Right lobe of liver (tissue), 6 donors: ENCODE measurements around the gene RSRC1. TPM values are rescaled to one million over a fixed set of nuclear protein-coding genes. Genes with fewer than 3 reads are reported as not detected.

Experiments used
- ATAC-seq, 4 donors: fragments of 200-7000 bp; cut with Tn5 transposase; one replicate each; pipeline ENCODE4 v1.9.1; 2020; ENCODE audit warnings: mild to moderate bottlenecking in 4 of 4, moderate library complexity in 4 of 4
- DNase-seq, 3 donors: peaks; one replicate each; pipeline ENCODE4 v3.0.0-alpha.2; 2020
- H3K27ac ChIP-seq, 3 donors: fragments of 200-600 bp; one replicate each; pipeline ENCODE4 v1.8.0; 2022
- H3K27me3 ChIP-seq, 2 donors: fragments of 200-600 bp; one replicate each; pipeline ENCODE4 v1.8.0; 2022
- H3K36me3 ChIP-seq, 4 donors: fragments of 200-600 bp; sonication (generic) in 1 of 4; one replicate each; pipeline versions ENCODE4 v1.5.1 to v1.8.0; 2017 to 2022; ENCODE audit warnings: control low read depth in 1 of 4
- H3K4me1 ChIP-seq, 4 donors: fragments of 200-600 bp; sonication (generic) in 1 of 4; one replicate each; pipeline versions ENCODE4 v1.5.1 to v1.8.0; 2017 to 2022; ENCODE audit warnings: control low read depth in 1 of 4
- H3K4me3 ChIP-seq, 3 donors: fragments of 200-600 bp; one replicate each; pipeline ENCODE4 v1.8.0; 2022
- H3K9me3 ChIP-seq, 4 donors: fragments of 200-600 bp; sonication (generic) in 1 of 4; one replicate each; pipeline versions ENCODE4 v1.5.1 to v1.8.0; 2017 to 2022; ENCODE audit warnings: control low read depth in 1 of 4
- POLR2A ChIP-seq: fragments of 450-650 bp; IDR thresholded peaks from one replicate; pipeline ENCODE4 v1.6.1; 2017; ENCODE audit warnings: antibody characterized with exemption, mild to moderate bottlenecking
- WGBS: methylation state at CpG from one replicate; pipeline ENCODE4 v1.1.6; 2018; ENCODE audit warnings: low coverage, low lambda C conversion rate; ENCODE audit not compliant: insufficient coverage; ENCODE audit errors: missing lambda C conversion rate; 5-methylcytosine and 5-hydroxymethylcytosine counted together
- intact Hi-C, 2 donors: fragments of 100-400 bp; cut with DNase I; formaldehyde crosslinking; loops; one replicate each; pipeline versions ENCODE4 v1.11.2 to v1.14.1; 2022
- total RNA-seq, 6 experiments: library from RNA; depleted of rRNA in 2 of 6; stranded (reverse); fragments of >200 nt in 2 of 6; fragmentation: NEBNext Ultra II Directional in 3 of 6; extraction: Animal tissue kit (Norgen Biotek cat#: 25700) in 3 of 6; gene quantifications; one replicate each; pipeline versions ENCODE4 v1.1.0 to v1.2.4, GENCODE V29; 2016 to 2023
- TF ChIP-seq, protein P1 (sequence below), 4 donors: fragments of 200-600 bp in 3 of 4; fragments of 450-650 bp in 1 of 4; IDR thresholded peaks; one replicate each; pipeline versions ENCODE4 v1.5.1 to v1.8.0; 2016 to 2022; ENCODE audit warnings: antibody characterized with exemption in 4 of 4, mild to moderate bottlenecking in 2 of 4
- donor health status: DM: no; HTN: yes; CAD: no.
- donor health status: DM: no; HTN: no; CAD: no.
- donor health status: DM: no; HTN: no; CAD: no.
- donor health status: DM: no; HTN: yes; CAD: no.
- donor health status: DM: no; HTN: yes; CAD: no.

RSRC1 gene
- total RNA-seq, 6 experiments from 2014 or later = 10.8 to 22.1 (median 11.7) TPM

DNA sequence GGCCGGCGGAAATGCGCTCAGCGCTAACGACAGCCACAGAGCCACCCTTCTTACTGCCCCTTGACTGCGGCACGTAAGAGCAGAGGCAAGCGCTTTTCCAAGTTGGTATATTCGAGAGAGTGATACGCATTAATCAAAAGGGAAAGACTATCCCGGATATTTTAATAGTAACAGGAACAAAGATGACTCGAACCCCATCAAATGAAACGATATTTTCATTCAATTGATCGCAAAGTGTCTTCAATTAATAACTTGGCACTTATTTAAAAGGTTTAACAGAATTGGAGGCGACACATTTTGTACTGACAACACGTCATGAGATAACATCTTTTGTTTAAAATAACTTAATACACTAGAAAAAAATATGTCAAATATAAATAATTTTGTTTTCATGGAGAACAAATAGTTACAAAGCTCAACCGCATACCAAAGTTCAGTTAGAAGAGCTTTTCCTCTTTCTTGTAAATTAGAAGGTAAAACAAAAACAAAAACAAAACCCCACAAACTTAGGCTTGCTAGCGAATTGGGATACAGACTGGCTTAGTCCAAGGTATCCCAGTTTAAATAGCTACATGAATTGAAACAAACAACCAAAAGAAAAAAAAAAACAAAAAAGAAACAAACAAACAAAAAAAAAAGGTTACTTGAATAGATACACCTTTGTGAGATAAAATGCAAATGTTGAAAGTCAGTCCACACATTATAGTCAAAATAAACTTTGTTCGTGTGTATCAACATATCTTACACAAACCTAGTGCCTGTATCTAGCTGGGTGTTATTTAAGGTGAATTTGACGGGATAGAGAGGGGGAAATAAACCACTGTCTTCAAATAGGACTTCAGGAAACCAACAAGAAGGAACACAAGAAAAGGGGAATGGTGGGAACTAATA lies 13.8 kb upstream of the RSRC1 start:
- TF ChIP-seq, protein P1, sequence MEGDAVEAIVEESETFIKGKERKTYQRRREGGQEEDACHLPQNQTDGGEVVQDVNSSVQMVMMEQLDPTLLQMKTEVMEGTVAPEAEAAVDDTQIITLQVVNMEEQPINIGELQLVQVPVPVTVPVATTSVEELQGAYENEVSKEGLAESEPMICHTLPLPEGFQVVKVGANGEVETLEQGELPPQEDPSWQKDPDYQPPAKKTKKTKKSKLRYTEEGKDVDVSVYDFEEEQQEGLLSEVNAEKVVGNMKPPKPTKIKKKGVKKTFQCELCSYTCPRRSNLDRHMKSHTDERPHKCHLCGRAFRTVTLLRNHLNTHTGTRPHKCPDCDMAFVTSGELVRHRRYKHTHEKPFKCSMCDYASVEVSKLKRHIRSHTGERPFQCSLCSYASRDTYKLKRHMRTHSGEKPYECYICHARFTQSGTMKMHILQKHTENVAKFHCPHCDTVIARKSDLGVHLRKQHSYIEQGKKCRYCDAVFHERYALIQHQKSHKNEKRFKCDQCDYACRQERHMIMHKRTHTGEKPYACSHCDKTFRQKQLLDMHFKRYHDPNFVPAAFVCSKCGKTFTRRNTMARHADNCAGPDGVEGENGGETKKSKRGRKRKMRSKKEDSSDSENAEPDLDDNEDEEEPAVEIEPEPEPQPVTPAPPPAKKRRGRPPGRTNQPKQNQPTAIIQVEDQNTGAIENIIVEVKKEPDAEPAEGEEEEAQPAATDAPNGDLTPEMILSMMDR (IDR thresholded peaks at IDR 0.05) = no peak
- no peak for TF ChIP-seq POLR2A
- H3K27ac ChIP-seq = no peak overlapping the region
- 9% methylated on average over 20 of the region's 20 CpGs for WGBS
- no peak overlapping the region for H3K4me3 ChIP-seq
- ATAC-seq (no peak), DNase-seq (no peak)
- intact Hi-C loops = no loop called here
- no peaks in the 10 kb centered on the region for H3K9me3 ChIP-seq
- H3K27me3 ChIP-seq = peaks cover 19 to 48% of the 10 kb centered on the region in 2 donors
- no peaks in the 10 kb centered on the region for H3K4me1 ChIP-seq
- no peaks in the 10 kb centered on the region for H3K36me3 ChIP-seq

GRCh38 chr3:158097081-158097592 lies 12.8 kb upstream of the RSRC1 start:
- H3K36me3 ChIP-seq = no peaks in the 10 kb centered on the region
- peak overlapping the region in 2 of 3 donors; percentile 40 to 65 for H3K4me3 ChIP-seq
- intact Hi-C loops = no loop called here
- ATAC-seq (no peak), DNase-seq (no peak)
- no peak overlapping the region for H3K27ac ChIP-seq
- no peaks in the 10 kb centered on the region for H3K9me3 ChIP-seq
- 3% methylated on average over 11 of the region's 11 CpGs for WGBS
- no peak for TF ChIP-seq POLR2A
- TF ChIP-seq, protein P1 (IDR thresholded peaks at IDR 0.05) = no peak
- no peaks in the 10 kb centered on the region for H3K4me1 ChIP-seq
- peaks cover 20 to 56% of the 10 kb centered on the region in 2 donors for H3K27me3 ChIP-seq

GRCh38 chr3:158097593-158098308 lies 12.1 kb upstream of the RSRC1 start:
- Histone ChIP-seq H3K27ac (no peak overlapping the region), H3K9me3 (no peaks in the 10 kb centered on the region), H3K36me3 (no peaks in the 10 kb centered on the region), H3K4me3 (peak overlapping the region; percentile 40 to 65 (median 56)), H3K27me3 (peaks cover 20 to 62% of the 10 kb centered on the region in 2 donors), H3K4me1 (peaks cover 0 to 2% (median 0%) of the 10 kb centered on the region in 4 donors)
- 2% methylated on average over 23 of the region's 60 CpGs for WGBS
- intact Hi-C loops = no loop called here
- no peak for TF ChIP-seq POLR2A
- peak; percentile 84 to 86 (median 85) for DNase-seq
- ATAC-seq = peak; percentile 96 to 100 (median 98)

- intact Hi-C loops = no loop called here
- ATAC-seq (no peak), DNase-seq (no peak)
- Histone ChIP-seq H3K27me3 (peaks cover 24 to 67% of the 10 kb centered on the region in 2 donors), H3K9me3 (no peaks in the 10 kb centered on the region), H3K27ac (no peak overlapping the region), H3K4me1 (peaks cover 0 to 7% (median 0%) of the 10 kb centered on the region in 4 donors), H3K36me3 (no peaks in the 10 kb centered on the region), H3K4me3 (peak overlapping the region in 1 of 3 donors; percentile 65)
- TF ChIP-seq, protein P1 (IDR thresholded peaks at IDR 0.05) = no peak
- TF ChIP-seq POLR2A = no peak
- 5% methylated on average over 4 of the region's 10 CpGs for WGBS
Measured at GRCh38 chr3:158098309-158098639, 11.6 kb upstream of the RSRC1 start.
